ENCODE results near the gene DPP4. TPM values are rescaled to one million over a fixed set of nuclear protein-coding genes. Genes with fewer than 3 reads are reported as not detected.

DPP4 gene
- polyA plus RNA-seq, 1 donor from 2014 or later, result 1.3 TPM

DNA sequence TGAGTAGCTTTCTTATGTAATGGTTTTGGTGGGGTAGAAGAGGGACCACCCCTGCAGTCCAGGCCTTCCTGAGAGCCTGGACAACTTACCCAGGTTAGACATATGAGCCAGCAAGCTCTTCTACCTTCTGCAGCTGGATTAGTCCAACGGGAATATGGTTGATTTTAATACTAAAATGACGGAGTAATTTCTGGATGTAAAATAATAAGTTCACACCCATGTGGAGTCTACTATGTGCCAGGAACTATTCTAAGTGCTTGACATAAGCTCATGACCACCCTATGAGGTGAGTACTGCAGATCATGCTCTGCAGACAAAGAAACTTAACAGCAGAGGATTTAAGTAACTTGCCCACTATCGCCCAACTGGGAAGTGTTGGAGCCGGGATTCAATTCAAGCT is 45.5 kb downstream of the DPP4 start:
- Mint-ChIP-seq H3K9me3 (no peaks in the 10 kb centered on the region), H3K27me3 (no peaks in the 10 kb centered on the region), H3K4me3 (no peak overlapping the region), H3K27ac (no peak overlapping the region), H3K4me1 (no peaks in the 10 kb centered on the region), H3K36me3 (no peaks in the 10 kb centered on the region)

DNA sequence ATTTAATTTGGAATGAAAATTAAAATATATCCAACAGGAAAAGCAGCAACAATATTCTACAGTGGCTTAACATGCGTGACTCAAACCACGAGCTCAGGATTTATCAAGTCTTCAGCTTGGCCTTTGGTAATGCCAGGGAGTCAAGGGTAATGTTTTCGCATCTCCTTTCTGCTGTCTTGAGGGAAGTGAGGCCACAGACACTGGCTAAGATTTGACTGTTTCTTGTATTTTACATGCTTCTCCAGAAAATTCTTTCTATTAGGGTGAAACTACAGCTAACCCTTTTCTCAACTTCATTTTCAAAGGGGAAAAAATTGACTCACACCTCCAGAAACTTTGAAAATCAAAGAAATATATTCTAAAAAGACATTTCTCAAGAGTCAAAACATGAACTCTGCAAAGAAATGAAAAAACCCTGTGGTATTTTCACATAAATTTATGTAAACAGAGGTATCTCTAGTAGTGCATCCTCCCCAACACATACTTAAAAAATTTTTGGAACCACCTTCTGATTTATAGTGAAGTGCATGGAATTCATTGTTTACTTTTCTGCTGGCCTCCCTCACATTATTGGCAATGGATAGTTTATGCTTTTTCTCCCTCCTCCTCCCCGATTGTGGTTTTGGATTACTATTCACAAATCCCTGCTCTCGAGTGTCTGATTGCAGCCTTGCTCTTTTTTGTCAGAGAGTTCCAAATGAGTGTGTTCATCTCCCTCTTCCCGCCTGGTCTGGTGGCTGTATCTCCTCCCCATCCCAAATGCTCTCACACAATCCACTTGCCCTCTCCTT is 48.7 kb downstream of the DPP4 start:
- Mint-ChIP-seq H3K36me3 (no peaks in the 10 kb centered on the region), H3K4me3 (no peak overlapping the region), H3K27me3 (no peaks in the 10 kb centered on the region), H3K9me3 (no peaks in the 10 kb centered on the region), H3K4me1 (no peaks in the 10 kb centered on the region), H3K27ac (no peak overlapping the region)

DNA sequence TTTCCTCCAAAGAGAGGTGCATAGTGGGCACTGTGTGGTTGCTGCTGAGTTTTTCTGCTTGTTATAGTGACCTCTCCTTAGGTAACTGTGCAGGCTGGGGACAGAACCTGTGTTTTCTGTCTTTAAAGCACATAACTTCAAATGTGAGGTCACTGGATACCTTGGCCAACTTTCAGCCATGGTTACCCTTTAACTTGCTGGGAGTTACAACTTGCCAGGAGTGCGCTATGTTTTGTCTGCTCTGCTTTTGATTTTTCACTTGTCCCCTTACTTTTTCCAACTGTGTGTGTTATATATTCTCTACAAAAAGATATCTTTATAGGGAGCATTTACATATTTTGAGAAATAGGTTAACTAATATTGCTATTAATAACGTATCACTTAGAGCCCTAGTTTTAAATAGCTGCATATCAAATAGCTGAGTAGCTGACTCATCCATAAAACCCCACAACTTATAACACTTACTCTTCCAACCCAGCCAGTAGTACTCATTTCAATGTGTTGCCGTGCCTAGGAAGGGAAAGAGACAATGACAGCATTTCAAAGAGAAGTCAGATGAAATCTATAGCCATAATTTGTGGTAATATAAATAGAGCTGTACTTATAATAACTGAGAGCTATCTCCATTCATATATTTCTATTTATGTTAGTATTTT is 51.6 kb downstream of the DPP4 start:
- no peaks in the 10 kb centered on the region for H3K4me1 Mint-ChIP-seq
- H3K4me3 Mint-ChIP-seq, result no peak overlapping the region
- H3K9me3 Mint-ChIP-seq, result no peaks in the 10 kb centered on the region
- no peak overlapping the region for H3K27ac Mint-ChIP-seq
- no peaks in the 10 kb centered on the region for H3K27me3 Mint-ChIP-seq
- H3K36me3 Mint-ChIP-seq, result no peaks in the 10 kb centered on the region

DNA sequence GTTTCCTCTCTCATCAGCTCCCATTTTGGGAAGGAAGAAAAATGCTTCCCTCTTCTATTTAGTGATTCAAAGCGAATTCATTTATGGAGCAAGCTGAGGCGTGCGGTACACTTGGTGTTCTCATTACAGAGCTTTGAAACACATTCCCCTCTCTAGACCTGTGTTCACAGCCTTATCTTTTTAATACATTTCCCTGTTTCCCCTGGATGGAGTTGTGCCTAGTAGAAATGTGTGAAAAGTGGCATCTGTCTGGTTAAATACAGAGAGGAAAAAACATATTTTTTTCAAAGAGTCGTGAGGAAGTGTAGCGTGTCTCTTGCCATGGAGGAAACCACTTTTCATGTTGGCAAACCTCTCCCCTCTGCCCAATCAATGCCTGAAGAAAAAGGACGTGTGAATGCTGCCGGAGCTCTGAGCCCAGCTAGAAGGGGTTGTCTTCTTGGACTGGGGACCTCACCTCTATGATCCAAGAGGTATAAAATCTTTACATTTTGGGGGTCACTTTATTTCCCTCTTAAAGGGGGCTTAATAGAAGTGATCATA is 52.4 kb downstream of the DPP4 start:
- no peak overlapping the region for H3K4me3 Mint-ChIP-seq
- H3K36me3 Mint-ChIP-seq, result no peaks in the 10 kb centered on the region
- H3K4me1 Mint-ChIP-seq, result no peaks in the 10 kb centered on the region
- H3K27me3 Mint-ChIP-seq, result no peaks in the 10 kb centered on the region
- no peak overlapping the region for H3K27ac Mint-ChIP-seq
- no peaks in the 10 kb centered on the region for H3K9me3 Mint-ChIP-seq

DNA sequence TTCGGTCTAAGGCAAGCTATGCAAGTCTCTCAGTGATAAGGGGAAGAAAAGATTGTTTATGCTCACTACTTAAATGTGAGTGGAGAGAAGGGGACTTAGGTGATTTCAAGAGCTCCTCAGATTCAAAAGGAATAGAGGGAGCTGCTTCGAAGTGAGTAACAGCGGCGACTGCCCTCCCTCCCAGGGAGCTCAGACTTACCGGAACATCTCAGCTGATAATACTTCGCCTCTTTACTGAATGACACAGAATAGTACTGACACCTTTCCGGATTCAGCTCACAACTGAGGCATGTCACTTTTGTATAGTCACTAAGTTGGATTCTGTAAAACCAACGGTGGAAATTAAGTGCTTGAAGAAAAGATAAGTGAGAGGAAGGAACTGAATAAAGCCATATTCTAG is 55.5 kb downstream of the DPP4 start:
- H3K27me3 Mint-ChIP-seq, result peaks cover 4% of the 10 kb centered on the region

DNA sequence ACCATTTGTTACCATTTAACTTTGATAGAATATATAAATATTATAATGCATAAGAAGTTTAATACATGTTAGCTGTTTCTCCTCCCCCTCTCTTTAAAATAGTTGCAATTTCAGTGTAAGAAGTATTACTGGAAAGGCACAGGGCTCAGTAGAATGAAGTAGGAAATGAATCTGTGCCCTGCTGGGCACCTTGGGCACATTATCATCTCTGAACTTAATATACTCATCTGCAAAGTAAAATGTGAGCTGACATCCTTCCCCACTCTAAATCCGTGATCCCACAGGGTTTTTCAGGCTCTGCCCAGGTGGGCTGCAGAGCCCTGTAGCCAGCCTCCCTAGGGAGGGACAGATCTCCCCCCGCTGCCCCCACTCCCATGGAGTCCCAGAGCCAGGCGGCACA is 56.8 kb downstream of the DPP4 start:
- H3K36me3 Mint-ChIP-seq, result no peaks in the 10 kb centered on the region
- no peak overlapping the region for H3K4me3 Mint-ChIP-seq
- peaks cover 2 to 13% (median 8%) of the 10 kb centered on the region in 3 donors for H3K4me1 Mint-ChIP-seq
- H3K27me3 Mint-ChIP-seq, result peaks cover 4% of the 10 kb centered on the region
- no peak overlapping the region for H3K27ac Mint-ChIP-seq
- H3K9me3 Mint-ChIP-seq, result no peaks in the 10 kb centered on the region

More for the DNA sequence above, 55.5 kb downstream of the DPP4 start:
- Mint-ChIP-seq H3K4me1 (peaks cover 0 to 6% (median 5%) of the 10 kb centered on the region in 3 donors), H3K36me3 (no peaks in the 10 kb centered on the region), H3K27ac (no peak overlapping the region), H3K4me3 (no peak overlapping the region), H3K9me3 (no peaks in the 10 kb centered on the region)

DNA sequence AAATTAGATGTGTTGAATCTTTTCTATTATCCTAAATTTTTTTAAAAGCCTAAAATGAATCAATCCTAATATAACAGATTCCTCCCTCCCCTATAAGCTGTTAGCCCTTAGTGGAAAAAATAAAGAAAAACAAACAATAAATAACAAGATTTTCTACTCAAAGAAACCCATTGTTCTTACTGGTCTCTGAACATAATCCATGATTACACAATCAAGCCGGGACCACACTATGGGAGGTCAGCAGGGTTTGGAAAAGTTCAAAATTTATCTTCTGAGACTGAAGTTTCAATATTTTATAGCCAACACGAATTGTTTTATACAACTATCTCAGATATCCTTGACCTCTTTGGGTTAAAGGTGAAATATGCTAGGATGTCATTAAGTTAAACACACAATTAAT is 57.9 kb downstream of the DPP4 start:
- Mint-ChIP-seq H3K9me3 (no peaks in the 10 kb centered on the region), H3K27ac (no peak overlapping the region), H3K36me3 (no peaks in the 10 kb centered on the region), H3K4me1 (peaks cover 2 to 14% (median 8%) of the 10 kb centered on the region in 3 donors), H3K27me3 (peaks cover 4% of the 10 kb centered on the region), H3K4me3 (no peak overlapping the region)

DNA sequence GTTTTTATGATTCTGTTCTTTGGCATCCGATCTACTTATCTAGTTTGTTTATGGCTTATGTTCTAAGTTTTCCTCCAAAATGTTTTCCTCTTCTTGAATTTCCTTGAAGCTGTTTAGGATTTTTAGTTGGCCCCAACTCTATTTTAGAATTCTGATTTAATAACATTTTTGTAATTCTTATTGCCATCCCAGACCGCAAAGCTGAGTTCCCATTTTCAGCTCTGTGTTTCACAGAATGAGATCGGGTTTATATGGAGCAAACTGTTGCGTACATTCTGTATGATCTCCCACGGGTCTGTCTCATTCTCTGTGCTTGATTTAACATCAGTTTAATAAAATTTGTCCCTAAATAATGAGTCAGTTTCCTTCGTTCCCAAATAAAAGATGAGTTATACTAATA is 59.3 kb downstream of the DPP4 start:
- Mint-ChIP-seq H3K4me1 (peaks cover 2 to 14% (median 8%) of the 10 kb centered on the region in 3 donors), H3K9me3 (no peaks in the 10 kb centered on the region), H3K27ac (no peak overlapping the region)

DNA sequence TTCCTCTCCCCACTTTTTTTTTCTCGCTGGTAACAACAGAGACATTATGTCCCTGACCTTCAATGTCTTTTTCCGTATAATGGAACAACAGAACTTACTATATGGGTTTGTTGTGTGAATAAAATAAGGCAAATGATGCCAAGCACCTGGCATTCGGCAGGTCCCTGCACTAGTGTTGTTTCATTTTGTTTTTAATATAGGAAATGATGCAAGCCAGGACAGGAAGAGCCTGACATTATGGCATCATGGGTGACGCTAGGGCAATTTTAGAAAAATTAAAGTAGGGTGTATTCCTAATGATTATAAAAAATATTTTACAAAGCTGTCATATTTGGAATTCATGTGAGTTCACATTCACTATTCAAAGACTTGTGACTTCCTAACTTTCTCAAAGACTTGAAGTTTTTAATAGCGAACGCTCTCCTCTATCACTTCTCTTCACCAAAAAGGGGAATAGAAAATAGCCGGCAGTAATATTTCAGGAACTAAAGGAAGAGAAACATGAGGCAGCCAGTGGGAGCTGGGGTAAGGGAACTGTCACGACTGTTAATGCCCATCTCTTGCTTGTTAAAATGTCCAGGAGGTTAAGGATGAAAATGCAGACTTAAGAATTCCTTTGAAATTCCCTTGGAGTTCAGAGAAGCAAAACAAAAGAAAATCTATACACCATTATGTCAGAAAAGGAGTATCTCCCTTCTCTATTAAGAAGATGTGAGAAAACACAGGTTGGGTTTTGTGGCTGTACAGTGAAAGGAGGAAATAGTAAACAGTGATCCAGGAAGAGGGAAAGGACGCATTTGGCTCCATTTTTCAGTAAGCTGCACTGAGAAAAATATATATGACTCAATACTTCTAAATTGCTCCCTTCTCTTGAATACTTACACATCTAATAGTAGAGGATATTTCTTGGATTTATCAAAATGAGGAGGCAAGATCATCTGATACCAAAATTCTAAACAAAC is 60.2 kb downstream of the DPP4 start:
- Mint-ChIP-seq H3K27ac (peak overlapping the region in 1 of 3 donors; percentile 35), H3K27me3 (peaks cover 4% of the 10 kb centered on the region), H3K36me3 (no peaks in the 10 kb centered on the region), H3K4me1 (peaks cover 2 to 14% (median 8%) of the 10 kb centered on the region in 3 donors), H3K4me3 (peak overlapping the region in 1 of 4 donors; percentile 65), H3K9me3 (no peaks in the 10 kb centered on the region)

More for the DNA sequence above, 59.3 kb downstream of the DPP4 start:
- Mint-ChIP-seq H3K4me3 (no peak overlapping the region), H3K36me3 (no peaks in the 10 kb centered on the region), H3K27me3 (peaks cover 4% of the 10 kb centered on the region)

DNA sequence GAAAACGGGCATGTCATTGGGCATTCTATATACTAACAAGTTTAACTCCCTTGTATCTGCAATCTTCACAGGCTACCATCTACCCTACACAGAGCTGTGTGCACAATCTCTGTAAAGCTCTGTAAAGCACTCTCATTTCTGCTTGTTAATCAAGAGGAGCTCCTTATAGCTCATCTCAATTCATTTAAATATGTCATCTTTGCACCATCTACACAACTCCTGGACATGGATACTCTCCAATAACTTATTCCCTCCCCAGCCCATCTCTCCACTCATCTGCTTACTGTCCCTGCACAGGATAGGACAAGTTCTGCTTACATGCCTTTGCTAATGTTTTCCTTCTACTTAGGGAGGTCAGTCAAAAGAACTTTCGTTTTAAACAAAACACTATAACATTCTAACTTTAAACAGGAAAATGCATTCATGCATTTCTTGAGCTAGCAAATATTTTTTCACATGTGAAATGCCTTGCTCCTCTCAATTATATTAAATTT is 61.4 kb downstream of the DPP4 start:
- H3K9me3 Mint-ChIP-seq, result no peaks in the 10 kb centered on the region
- no peak overlapping the region for H3K4me3 Mint-ChIP-seq
- H3K36me3 Mint-ChIP-seq, result no peaks in the 10 kb centered on the region
- H3K27me3 Mint-ChIP-seq, result peaks cover 4% of the 10 kb centered on the region
- peak overlapping the region in 1 of 3 donors; percentile 7 for H3K27ac Mint-ChIP-seq
- H3K4me1 Mint-ChIP-seq, result peaks cover 2 to 14% (median 8%) of the 10 kb centered on the region in 3 donors

DNA sequence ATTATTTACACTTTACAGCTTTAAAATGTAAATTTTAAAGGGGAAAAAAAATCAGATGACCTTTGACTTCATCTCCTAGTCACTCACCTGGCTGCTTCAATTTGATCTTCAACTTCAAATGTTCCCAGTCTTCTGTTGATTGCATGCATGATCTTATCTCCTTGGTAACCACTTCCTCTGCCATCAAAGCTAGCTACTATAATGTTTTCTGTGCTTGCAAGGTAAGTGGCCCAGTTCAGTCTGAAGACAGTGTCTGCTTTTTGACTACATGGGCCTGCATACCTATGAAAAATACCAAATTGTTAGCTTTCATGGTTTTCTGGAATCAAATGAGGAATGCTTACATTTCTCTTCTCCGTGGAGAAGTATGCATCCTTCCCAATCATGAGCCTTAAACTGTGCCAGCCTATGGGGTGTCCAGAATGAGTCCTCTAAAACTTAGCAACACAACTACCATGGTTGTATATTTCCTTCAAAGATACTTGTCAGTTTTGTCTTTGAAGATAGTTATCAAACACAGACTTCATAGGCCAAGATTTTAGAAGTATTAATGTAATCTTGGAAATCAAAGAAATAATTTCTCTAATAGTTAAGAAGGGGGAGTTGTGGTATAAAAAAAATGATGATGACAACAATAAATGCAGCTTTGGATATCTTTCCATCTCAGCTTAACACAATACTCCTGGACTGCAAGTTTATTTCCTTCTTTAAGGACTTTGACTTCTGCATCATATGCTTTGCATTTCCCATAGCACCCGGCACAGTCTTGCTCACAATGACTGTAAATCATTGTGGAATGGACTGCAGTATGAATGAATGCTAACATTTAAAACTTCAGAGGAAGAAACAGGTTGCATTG is 62.1 kb downstream of the DPP4 start:
- H3K4me3 Mint-ChIP-seq, result no peak overlapping the region
- peaks cover 2 to 14% (median 8%) of the 10 kb centered on the region in 3 donors for H3K4me1 Mint-ChIP-seq
- no peaks in the 10 kb centered on the region for H3K36me3 Mint-ChIP-seq
- no peaks in the 10 kb centered on the region for H3K9me3 Mint-ChIP-seq
- H3K27ac Mint-ChIP-seq, result peak overlapping the region in 1 of 3 donors; percentile 7
- H3K27me3 Mint-ChIP-seq, result peaks cover 4% of the 10 kb centered on the region

DNA sequence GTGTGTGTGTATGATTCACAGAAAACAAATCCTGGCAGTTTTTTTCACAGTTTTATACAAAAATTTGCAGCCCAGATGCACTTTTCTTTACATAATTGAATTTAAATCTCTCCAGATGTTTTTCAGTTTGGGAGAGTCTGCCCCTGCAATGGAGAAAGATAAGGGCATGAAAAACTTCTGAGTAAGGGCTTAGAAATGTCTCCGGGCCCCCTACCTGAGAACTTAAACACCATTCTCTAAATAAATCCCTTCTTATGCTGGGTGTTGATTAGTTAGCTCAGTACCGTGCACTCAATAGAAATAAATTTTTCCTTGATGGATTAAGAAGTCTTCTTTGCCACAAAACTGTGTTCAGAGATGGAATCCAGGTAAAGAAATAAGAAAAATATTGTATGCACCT is 64.5 kb downstream of the DPP4 start:
- Mint-ChIP-seq H3K27ac (no peak overlapping the region), H3K27me3 (no peaks in the 10 kb centered on the region), H3K9me3 (no peaks in the 10 kb centered on the region), H3K4me3 (no peak overlapping the region), H3K36me3 (no peaks in the 10 kb centered on the region), H3K4me1 (peaks cover 2 to 14% (median 8%) of the 10 kb centered on the region in 3 donors)

DNA sequence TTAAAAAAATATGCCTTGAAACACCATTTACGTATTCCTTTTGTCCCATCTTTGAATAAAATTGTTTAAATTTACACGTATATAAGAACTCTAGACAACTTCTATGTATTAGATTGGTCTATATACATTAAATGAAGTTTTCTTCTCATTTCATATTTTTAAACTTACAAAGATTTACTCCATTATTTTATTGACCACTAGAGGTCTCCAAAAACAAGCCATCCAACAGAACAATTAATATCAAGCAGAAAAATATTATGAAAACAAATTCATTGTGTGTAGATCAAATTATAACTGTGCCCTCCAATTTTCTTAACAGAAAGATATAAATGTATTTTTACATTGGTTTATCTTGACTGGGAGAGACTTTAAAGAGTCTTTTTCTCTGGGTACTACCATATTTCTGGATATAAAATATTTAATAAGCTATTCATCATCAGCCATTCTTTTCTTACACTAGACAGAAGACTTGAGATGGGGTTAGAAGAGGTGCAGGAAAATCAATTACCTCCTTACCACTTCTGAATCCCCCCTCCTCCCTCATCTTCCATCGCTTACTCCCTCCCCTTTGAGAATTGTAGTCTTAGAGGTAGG is 66.5 kb downstream of the DPP4 start:
- Mint-ChIP-seq H3K4me3 (no peak overlapping the region), H3K27ac (no peak overlapping the region), H3K4me1 (peaks cover 0 to 4% (median 0%) of the 10 kb centered on the region in 3 donors), H3K36me3 (no peaks in the 10 kb centered on the region), H3K9me3 (no peaks in the 10 kb centered on the region), H3K27me3 (no peaks in the 10 kb centered on the region)
